Measurements from ENCODE around the gene CNTN2. TPM values are rescaled to one million over a fixed set of nuclear protein-coding genes. Genes with fewer than 3 reads are reported as not detected.

The CNTN2 gene
- 20.9 and 22.8 TPM in 2 replicates for polyA plus RNA-seq

GRCh38 chr1:205042911-205043806, at the start of gene CNTN2:
CNTN2 (plus strand) TSS chr1:205043212; CDS start chr1:205053186, 9,974 bp downstream.

GRCh38 chr1:205084360-205084759, 41.3 kb downstream of the CNTN2 start, which contains the start of gene TMEM81:
TMEM81 (minus strand) TSS chr1:205084460; CDS start chr1:205084320, 140 bp downstream.

DNA sequence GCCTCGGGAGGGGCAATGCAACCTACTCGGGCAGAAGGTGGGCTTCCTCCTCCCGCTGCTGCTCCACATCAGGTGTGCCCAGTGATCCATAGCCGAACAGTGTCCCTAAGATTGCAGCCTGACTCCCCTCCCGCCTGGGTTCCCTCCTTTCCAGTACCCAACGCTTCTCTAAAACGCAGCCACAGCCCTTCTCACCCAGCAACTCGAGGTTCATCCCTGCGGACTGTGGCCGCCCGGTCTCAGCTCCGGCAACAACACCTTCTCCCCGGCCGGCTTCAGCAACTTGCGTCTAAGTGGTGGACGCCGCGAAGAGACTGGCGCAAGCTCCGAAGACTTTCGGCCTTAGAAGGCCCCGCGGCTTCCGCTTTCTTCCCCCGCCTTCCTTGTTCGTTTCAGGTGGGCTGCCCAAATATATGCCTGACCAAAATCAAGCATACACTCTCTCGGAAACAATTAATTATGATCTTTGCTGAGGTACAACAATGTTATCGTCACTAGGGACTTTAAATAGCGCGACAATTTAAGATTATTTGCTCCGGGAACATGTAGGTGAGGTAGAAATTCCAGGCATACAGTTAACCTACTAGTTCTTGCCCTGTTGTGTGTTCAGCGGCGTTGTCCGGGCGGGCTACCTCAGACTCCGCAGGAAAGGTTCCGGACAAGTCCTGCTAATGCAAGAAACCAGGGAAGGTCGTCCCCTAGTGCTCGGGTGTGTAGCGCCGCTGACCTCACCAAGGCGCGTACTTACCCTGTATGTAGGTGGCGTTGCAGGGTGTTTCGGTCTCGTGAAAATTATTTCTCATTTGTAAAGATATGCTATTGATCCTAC, 78.9 kb downstream of the CNTN2 start, which contains the start of gene RBBP5:
Gene RBBP5, minus strand, starts transcription at position 319 of the 829 bp plus-strand sequence. Its CDS starts 105 bp downstream, at position 214.

Other genes with a start within 250 kb of the CNTN2 start
- 17.5 and 19.3 TPM in 2 replicates for gene NFASC, start 172.3 kb upstream of the CNTN2 start, polyA plus RNA-seq
- 1.7 and 3.8 TPM in 2 replicates for gene TMEM81, start 41.2 kb downstream of the CNTN2 start, polyA plus RNA-seq
- gene RBBP5, start 78.8 kb downstream of the CNTN2 start, polyA plus RNA-seq, result 8.0 and 15.6 TPM in 2 replicates
- 10.1 and 13.0 TPM in 2 replicates for gene DSTYK, start 168.5 kb downstream of the CNTN2 start, polyA plus RNA-seq
- gene TMCC2, start 184.7 kb downstream of the CNTN2 start, polyA plus RNA-seq, result 0.14 and 0.93 TPM in 2 replicates